HG03457 (cell line): ENCODE data around the gene CAGE1.
"Not testable (repeated sequence)": the region's sequence is repeated elsewhere in the genome, so short reads cannot be mapped to it uniquely, and the experiment has no call there.

Source experiments
- ATAC-seq: cut with Tn5 transposase; IDR thresholded peaks from one replicate; pipeline ENCODE4 v1.9.1; 2021; ENCODE audit warnings: moderate number of reproducible peaks; ENCODE audit not compliant: unreplicated experiment

Gene CAGE1

GRCh38 chr6:7341271-7341670 lies 48.3 kb downstream of the CAGE1 start:
- ATAC-seq: no peak

GRCh38 chr6:7339007-7339732 lies 50.4 kb downstream of the CAGE1 start:
- ATAC-seq: not testable (repeated sequence)

- no peak for ATAC-seq
These were observed 51.5 kb downstream of the CAGE1 start for GRCh38 chr6:7338031-7338430.

- no peak for ATAC-seq
These were observed 54.0 kb downstream of the CAGE1 start for GRCh38 chr6:7335519-7335918.

GRCh38 chr6:7334685-7335084 lies 54.9 kb downstream of the CAGE1 start:
- ATAC-seq: no peak

GRCh38 chr6:7332090-7332745 lies 57.3 kb downstream of the CAGE1 start:
- ATAC-seq: no peak

- no peak for ATAC-seq
These were observed 58.1 kb downstream of the CAGE1 start for GRCh38 chr6:7331452-7331851.

- ATAC-seq: no peak
These were observed 61.3 kb downstream of the CAGE1 start for GRCh38 chr6:7328243-7328642.

- ATAC-seq: no peak
These were observed 63.8 kb downstream of the CAGE1 start for GRCh38 chr6:7325750-7326149.

GRCh38 chr6:7324520-7324919 lies 65.0 kb downstream of the CAGE1 start:
- ATAC-seq: peak; percentile 64

- ATAC-seq: no peak
These were observed 66.5 kb downstream of the CAGE1 start for GRCh38 chr6:7323074-7323473.

- ATAC-seq: not testable (repeated sequence)
These were observed 67.7 kb downstream of the CAGE1 start for GRCh38 chr6:7321866-7322265.

- ATAC-seq: not testable (repeated sequence)
These were observed 70.1 kb downstream of the CAGE1 start for GRCh38 chr6:7319406-7319805.

- ATAC-seq: no peak
These were observed 72.0 kb downstream of the CAGE1 start for GRCh38 chr6:7317538-7317937.

GRCh38 chr6:7316658-7317533 lies 72.6 kb downstream of the CAGE1 start:
- no peak for ATAC-seq

GRCh38 chr6:7315948-7316365 lies 73.6 kb downstream of the CAGE1 start:
- no peak for ATAC-seq

- not testable (repeated sequence) for ATAC-seq
These were observed 74.2 kb downstream of the CAGE1 start for GRCh38 chr6:7315087-7315947.

GRCh38 chr6:7314414-7314813 lies 75.1 kb downstream of the CAGE1 start:
- ATAC-seq: no peak

- ATAC-seq: no peak
These were observed 75.9 kb downstream of the CAGE1 start for GRCh38 chr6:7313505-7314165.
